ENCODE data around the gene TMEM131. TPM values are rescaled to one million over a fixed set of nuclear protein-coding genes. Genes with fewer than 3 reads are reported as not detected.

The TMEM131 gene
- total RNA-seq, 1 experiment from 2014 or later, result 28.9 TPM

- CTCF ChIA-PET, result no interaction called here
- peaks cover 19% of the 10 kb centered on the region for H3K36me3 ChIP-seq (ENCODE audit: insufficient read depth, low read length, poor library complexity, severe bottlenecking)
- H3K4me3 ChIP-seq (ENCODE audit: low read depth, low read length, poor library complexity, severe bottlenecking), result no peak overlapping the region
- no peak for DNase-seq (ENCODE audit: low spot score)
- H3K4me1 ChIP-seq (ENCODE audit: insufficient read depth, low read length, poor library complexity, severe bottlenecking), result no peaks in the 10 kb centered on the region
- H3K9me3 ChIP-seq (ENCODE audit: low read depth, low read length, poor library complexity, severe bottlenecking), result peaks cover 16% of the 10 kb centered on the region
- no peaks in the 10 kb centered on the region for H3K27me3 ChIP-seq (replicated peaks; ENCODE audit: insufficient read depth, low read depth, low read length, poor library complexity)
- no peak for TF ChIP-seq CTCF (conservative IDR thresholded peaks at IDR 0.05; ENCODE audit: low read depth, low read length)
- no peak for TF ChIP-seq EZH2 (IDR thresholded peaks at IDR 0.05; ENCODE audit: borderline replicate concordance, low read depth, low read length, poor library complexity, severe bottlenecking)
- intact Hi-C loops (cut with micrococcal nuclease; ENCODE audit: unreplicated experiment), result no loop called here
- no TSS peak for BruUV-seq (replicated peaks)
- POLR2A ChIA-PET (ENCODE audit: low non-redundant PET), result no interaction called here
- H3K27ac ChIP-seq (ENCODE audit: low read depth, low read length, poor library complexity, severe bottlenecking), result no peak overlapping the region
Measured at GRCh38 chr2:97889156-97889555, 106.6 kb downstream of the TMEM131 start.

- Histone ChIP-seq H3K36me3 (ENCODE audit: insufficient read depth, low read length, poor library complexity, severe bottlenecking) (peaks cover 19% of the 10 kb centered on the region), H3K27ac (ENCODE audit: low read depth, low read length, poor library complexity, severe bottlenecking) (no peak overlapping the region), H3K27me3 (replicated peaks; ENCODE audit: insufficient read depth, low read depth, low read length, poor library complexity) (no peaks in the 10 kb centered on the region), H3K4me3 (ENCODE audit: low read depth, low read length, poor library complexity, severe bottlenecking) (no peak overlapping the region), H3K9me3 (ENCODE audit: low read depth, low read length, poor library complexity, severe bottlenecking) (peaks cover 16% of the 10 kb centered on the region), H3K4me1 (ENCODE audit: insufficient read depth, low read length, poor library complexity, severe bottlenecking) (no peaks in the 10 kb centered on the region)
- BruUV-seq (replicated peaks), result no TSS peak
- POLR2A ChIA-PET (ENCODE audit: low non-redundant PET), result no interaction called here
- no peak for DNase-seq (ENCODE audit: low spot score)
- no peak for TF ChIP-seq CTCF (conservative IDR thresholded peaks at IDR 0.05; ENCODE audit: low read depth, low read length)
- TF ChIP-seq EZH2 (IDR thresholded peaks at IDR 0.05; ENCODE audit: borderline replicate concordance, low read depth, low read length, poor library complexity, severe bottlenecking), result no peak
- intact Hi-C loops (cut with micrococcal nuclease; ENCODE audit: unreplicated experiment), result no loop called here
- CTCF ChIA-PET, result no interaction called here
Measured at GRCh38 chr2:97885841-97886240, 109.9 kb downstream of the TMEM131 start.

GRCh38 chr2:97880334-97880733 is 115.4 kb downstream of the TMEM131 start:
- POLR2A ChIA-PET (ENCODE audit: low non-redundant PET), result no interaction called here
- TF ChIP-seq CTCF (conservative IDR thresholded peaks at IDR 0.05; ENCODE audit: low read depth, low read length), result no peak
- no peak for TF ChIP-seq EZH2 (IDR thresholded peaks at IDR 0.05; ENCODE audit: borderline replicate concordance, low read depth, low read length, poor library complexity, severe bottlenecking)
- intact Hi-C loops (cut with micrococcal nuclease; ENCODE audit: unreplicated experiment), result no loop called here

More at GRCh38 chr2:97880334-97880733, 115.4 kb downstream of the TMEM131 start:
- Histone ChIP-seq H3K27ac (ENCODE audit: low read depth, low read length, poor library complexity, severe bottlenecking) (no peak overlapping the region), H3K4me1 (ENCODE audit: insufficient read depth, low read length, poor library complexity, severe bottlenecking) (no peaks in the 10 kb centered on the region), H3K36me3 (ENCODE audit: insufficient read depth, low read length, poor library complexity, severe bottlenecking) (no peaks in the 10 kb centered on the region), H3K4me3 (ENCODE audit: low read depth, low read length, poor library complexity, severe bottlenecking) (no peak overlapping the region), H3K9me3 (ENCODE audit: low read depth, low read length, poor library complexity, severe bottlenecking) (peaks cover under 1% of the 10 kb centered on the region), H3K27me3 (replicated peaks; ENCODE audit: insufficient read depth, low read depth, low read length, poor library complexity) (no peaks in the 10 kb centered on the region)
- no peak for DNase-seq (ENCODE audit: low spot score)
- BruUV-seq (replicated peaks), result no TSS peak
- CTCF ChIA-PET, result no interaction called here
